Right lobe of liver (tissue), 6 donors: Measurements from ENCODE around the gene PEDS1. TPM values are rescaled to one million over a fixed set of nuclear protein-coding genes. Genes with fewer than 3 reads are reported as not detected.

Source experiments
- ATAC-seq, 4 donors: fragments of 200-7000 bp; cut with Tn5 transposase; one replicate each; pipeline ENCODE4 v1.9.1; 2020; ENCODE audit warnings: mild to moderate bottlenecking in 4 of 4, moderate library complexity in 4 of 4
- DNase-seq, 3 donors: peaks; one replicate each; pipeline ENCODE4 v3.0.0-alpha.2; 2020
- H3K27ac ChIP-seq, 3 donors: fragments of 200-600 bp; one replicate each; pipeline ENCODE4 v1.8.0; 2022
- H3K27me3 ChIP-seq, 2 donors: fragments of 200-600 bp; one replicate each; pipeline ENCODE4 v1.8.0; 2022
- H3K36me3 ChIP-seq, 4 donors: fragments of 200-600 bp; sonication (generic) in 1 of 4; one replicate each; pipeline versions ENCODE4 v1.5.1 to v1.8.0; 2017 to 2022; ENCODE audit warnings: control low read depth in 1 of 4
- H3K4me1 ChIP-seq, 4 donors: fragments of 200-600 bp; sonication (generic) in 1 of 4; one replicate each; pipeline versions ENCODE4 v1.5.1 to v1.8.0; 2017 to 2022; ENCODE audit warnings: control low read depth in 1 of 4
- H3K4me3 ChIP-seq, 3 donors: fragments of 200-600 bp; one replicate each; pipeline ENCODE4 v1.8.0; 2022
- H3K9me3 ChIP-seq, 4 donors: fragments of 200-600 bp; sonication (generic) in 1 of 4; one replicate each; pipeline versions ENCODE4 v1.5.1 to v1.8.0; 2017 to 2022; ENCODE audit warnings: control low read depth in 1 of 4
- POLR2A ChIP-seq: fragments of 450-650 bp; IDR thresholded peaks from one replicate; pipeline ENCODE4 v1.6.1; 2017; ENCODE audit warnings: antibody characterized with exemption, mild to moderate bottlenecking
- WGBS: methylation state at CpG from one replicate; pipeline ENCODE4 v1.1.6; 2018; ENCODE audit warnings: low coverage, low lambda C conversion rate; ENCODE audit not compliant: insufficient coverage; ENCODE audit errors: missing lambda C conversion rate; 5-methylcytosine and 5-hydroxymethylcytosine counted together
- intact Hi-C, 2 donors: fragments of 100-400 bp; cut with DNase I; formaldehyde crosslinking; loops; one replicate each; pipeline versions ENCODE4 v1.11.2 to v1.14.1; 2022
- total RNA-seq, 6 experiments: library from RNA; depleted of rRNA in 2 of 6; stranded (reverse); fragments of >200 nt in 2 of 6; fragmentation: NEBNext Ultra II Directional in 3 of 6; extraction: Animal tissue kit (Norgen Biotek cat#: 25700) in 3 of 6; gene quantifications; one replicate each; pipeline versions ENCODE4 v1.1.0 to v1.2.4, GENCODE V29; 2016 to 2023
- TF ChIP-seq, protein P1 (sequence below), 4 donors: fragments of 200-600 bp in 3 of 4; fragments of 450-650 bp in 1 of 4; IDR thresholded peaks; one replicate each; pipeline versions ENCODE4 v1.5.1 to v1.8.0; 2016 to 2022; ENCODE audit warnings: antibody characterized with exemption in 4 of 4, mild to moderate bottlenecking in 2 of 4
- donor health status: DM: no; HTN: yes; CAD: no.
- donor health status: DM: no; HTN: no; CAD: no.
- donor health status: DM: no; HTN: no; CAD: no.
- donor health status: DM: no; HTN: yes; CAD: no.
- donor health status: DM: no; HTN: yes; CAD: no.

PEDS1 gene
- total RNA-seq, 6 experiments from 2014 or later: 6.9 to 25.3 (median 13.7) TPM

DNA sequence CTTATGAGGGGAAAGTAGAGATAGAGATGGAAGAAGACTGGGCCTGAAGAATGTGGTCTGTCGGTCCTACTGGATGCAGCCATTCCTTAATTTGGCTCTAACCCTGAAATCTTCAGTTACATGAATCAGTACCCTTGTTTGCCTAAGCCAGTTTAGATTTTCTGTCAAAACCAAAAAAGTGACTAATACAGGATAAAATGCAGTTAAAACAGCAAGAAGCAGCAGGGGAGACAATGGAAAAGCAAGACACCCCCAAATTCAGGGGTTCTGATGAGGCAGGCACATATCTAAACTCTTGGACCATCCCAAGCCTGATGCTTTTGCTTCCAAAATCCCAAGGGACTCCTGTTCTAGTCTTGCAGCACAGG, 23.2 kb downstream of the PEDS1 start:
- no peak for ATAC-seq
- Histone ChIP-seq H3K4me3 (no peak overlapping the region), H3K4me1 (peaks cover 0 to 18% (median 9%) of the 10 kb centered on the region in 4 donors)

DNA sequence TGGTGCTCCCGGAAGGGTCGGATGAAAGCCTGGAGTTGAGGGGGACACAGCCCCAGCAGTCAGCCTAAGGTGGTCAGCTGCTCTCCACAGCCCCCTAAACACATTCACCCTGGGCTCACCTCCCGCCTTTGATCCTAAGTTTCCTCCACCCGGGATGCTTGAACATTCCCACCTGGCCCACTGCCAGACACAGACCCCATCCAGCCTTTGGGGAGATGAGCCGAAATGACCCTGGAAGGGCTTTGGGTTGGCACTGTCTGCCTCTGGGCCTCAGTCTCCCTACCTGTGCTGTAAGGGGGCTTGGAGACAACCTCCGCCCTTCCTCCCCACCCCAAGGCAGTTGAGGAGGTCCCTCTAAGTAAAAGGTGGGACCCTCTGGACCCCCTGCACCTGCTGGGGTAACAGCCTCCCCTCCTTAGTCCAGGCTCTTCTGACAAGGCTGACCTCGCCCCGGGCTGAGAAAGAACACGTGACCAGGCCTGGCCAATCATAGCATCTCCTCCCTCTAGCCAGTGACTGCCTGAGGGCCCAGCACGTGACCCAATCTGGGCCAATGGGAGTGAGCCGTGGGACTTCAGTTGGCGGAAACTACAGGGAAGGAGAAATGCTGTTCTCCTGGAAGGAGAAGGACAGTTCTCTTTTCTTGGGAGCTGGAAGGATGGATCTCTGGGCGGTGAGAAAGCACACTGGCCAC, 23.7 kb downstream of the PEDS1 start:
- Histone ChIP-seq H3K27me3 (no peaks in the 10 kb centered on the region), H3K36me3 (peaks cover 0 to 19% (median under 1%) of the 10 kb centered on the region in 4 donors), H3K4me3 (no peak overlapping the region), H3K27ac (no peak overlapping the region), H3K4me1 (peaks cover 0 to 18% (median 9%) of the 10 kb centered on the region in 4 donors), H3K9me3 (no peaks in the 10 kb centered on the region)
- intact Hi-C loops: no loop called here
- no peak for ATAC-seq
- WGBS: 83% methylated on average over 3 of the region's 13 CpGs
- no peak for DNase-seq
- TF ChIP-seq, protein P1, sequence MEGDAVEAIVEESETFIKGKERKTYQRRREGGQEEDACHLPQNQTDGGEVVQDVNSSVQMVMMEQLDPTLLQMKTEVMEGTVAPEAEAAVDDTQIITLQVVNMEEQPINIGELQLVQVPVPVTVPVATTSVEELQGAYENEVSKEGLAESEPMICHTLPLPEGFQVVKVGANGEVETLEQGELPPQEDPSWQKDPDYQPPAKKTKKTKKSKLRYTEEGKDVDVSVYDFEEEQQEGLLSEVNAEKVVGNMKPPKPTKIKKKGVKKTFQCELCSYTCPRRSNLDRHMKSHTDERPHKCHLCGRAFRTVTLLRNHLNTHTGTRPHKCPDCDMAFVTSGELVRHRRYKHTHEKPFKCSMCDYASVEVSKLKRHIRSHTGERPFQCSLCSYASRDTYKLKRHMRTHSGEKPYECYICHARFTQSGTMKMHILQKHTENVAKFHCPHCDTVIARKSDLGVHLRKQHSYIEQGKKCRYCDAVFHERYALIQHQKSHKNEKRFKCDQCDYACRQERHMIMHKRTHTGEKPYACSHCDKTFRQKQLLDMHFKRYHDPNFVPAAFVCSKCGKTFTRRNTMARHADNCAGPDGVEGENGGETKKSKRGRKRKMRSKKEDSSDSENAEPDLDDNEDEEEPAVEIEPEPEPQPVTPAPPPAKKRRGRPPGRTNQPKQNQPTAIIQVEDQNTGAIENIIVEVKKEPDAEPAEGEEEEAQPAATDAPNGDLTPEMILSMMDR (IDR thresholded peaks at IDR 0.05): no peak
- TF ChIP-seq POLR2A: no peak

More for the DNA sequence above, 23.2 kb downstream of the PEDS1 start:
- 100% methylated on average over 1 of the region's 1 CpG for WGBS
- H3K27me3 ChIP-seq: no peaks in the 10 kb centered on the region
- intact Hi-C loops: no loop called here
- H3K9me3 ChIP-seq: no peaks in the 10 kb centered on the region
- no peak overlapping the region for H3K27ac ChIP-seq
- peaks cover 0 to 19% (median 2%) of the 10 kb centered on the region in 4 donors for H3K36me3 ChIP-seq
- no peak for TF ChIP-seq POLR2A
- TF ChIP-seq, protein P1 (IDR thresholded peaks at IDR 0.05): no peak
- no peak for DNase-seq

DNA sequence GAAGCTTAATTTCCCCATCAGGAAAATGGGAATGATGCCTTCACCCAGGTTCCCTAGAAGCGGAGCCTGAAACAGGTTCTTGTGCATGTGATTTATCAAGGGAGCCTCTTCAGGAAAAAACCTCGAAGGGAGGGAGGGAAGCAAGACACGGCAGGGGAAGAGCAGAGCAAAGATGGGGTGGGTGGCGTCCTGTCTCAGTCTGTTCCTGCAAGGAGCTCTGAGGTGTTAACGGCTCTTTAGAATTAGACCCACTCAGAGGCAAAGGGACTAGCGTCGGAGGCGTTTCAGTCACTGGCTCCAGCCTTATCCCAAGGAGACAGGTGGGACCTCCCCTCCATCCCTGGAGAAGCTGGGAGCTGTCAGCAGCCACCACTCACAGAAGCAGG, 25.0 kb downstream of the PEDS1 start:
- peaks cover 0 to 28% (median 14%) of the 10 kb centered on the region in 4 donors for H3K4me1 ChIP-seq
- ATAC-seq: no peak
- peaks cover 0 to 23% (median under 1%) of the 10 kb centered on the region in 4 donors for H3K36me3 ChIP-seq

DNA sequence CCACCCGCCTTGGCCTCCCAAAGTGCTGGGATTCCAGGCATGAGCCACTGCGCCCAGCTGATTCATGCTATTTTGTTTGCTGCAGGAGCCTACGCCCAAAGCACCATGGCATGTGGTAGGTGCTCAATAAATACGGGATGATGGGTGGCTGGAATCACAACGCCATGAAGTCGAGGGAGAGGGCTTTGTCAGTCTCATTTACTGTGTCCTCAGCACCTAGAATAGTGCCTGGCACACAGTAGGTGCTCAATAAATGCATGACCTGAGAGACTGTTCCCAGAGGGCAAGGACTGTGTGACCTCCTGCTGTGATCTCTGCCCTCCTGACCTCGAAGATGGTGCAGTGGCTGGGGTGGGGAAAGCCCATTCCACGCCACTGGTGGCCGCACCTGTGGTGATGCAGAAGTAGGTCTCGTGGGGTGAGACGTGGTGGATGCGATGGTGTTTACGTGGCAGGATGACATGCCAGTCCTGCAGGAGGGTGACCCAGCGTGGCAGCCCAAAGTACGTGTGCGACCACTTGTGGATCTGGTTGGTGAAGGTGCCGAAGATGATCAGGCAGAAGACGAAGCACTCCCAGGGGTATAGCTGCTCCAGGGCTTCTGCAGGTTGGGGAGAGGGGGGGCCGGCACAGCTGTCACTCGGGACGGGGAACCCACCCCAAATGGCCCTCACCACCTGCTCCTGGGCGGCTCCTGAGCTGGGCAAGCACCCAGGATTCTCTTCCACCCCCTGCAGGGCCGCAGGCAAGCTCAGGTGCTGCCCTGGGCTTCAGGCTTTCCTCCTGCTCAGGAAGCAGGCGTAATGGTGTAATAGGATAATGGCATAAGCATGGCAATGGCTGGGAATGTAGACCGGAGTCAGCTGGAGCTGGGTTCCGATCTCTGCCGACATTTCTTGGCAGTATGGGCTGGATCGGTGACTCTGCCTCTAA, 25.7 kb downstream of the PEDS1 start:
- peaks cover 0 to 23% (median under 1%) of the 10 kb centered on the region in 4 donors for H3K36me3 ChIP-seq
- H3K27me3 ChIP-seq: no peaks in the 10 kb centered on the region
- WGBS: 92% methylated on average over 12 of the region's 28 CpGs
- H3K4me1 ChIP-seq: peaks cover 0 to 35% (median 17%) of the 10 kb centered on the region in 4 donors
- no peak overlapping the region for H3K4me3 ChIP-seq
- no peaks in the 10 kb centered on the region for H3K9me3 ChIP-seq
- no peak overlapping the region for H3K27ac ChIP-seq
- intact Hi-C loops: no loop called here
- no peak for ATAC-seq
- TF ChIP-seq POLR2A: no peak
- TF ChIP-seq, protein P1 (IDR thresholded peaks at IDR 0.05): no peak
- no peak for DNase-seq

More for the DNA sequence above, 25.0 kb downstream of the PEDS1 start:
- Histone ChIP-seq H3K9me3 (no peaks in the 10 kb centered on the region), H3K4me3 (no peak overlapping the region), H3K27me3 (no peaks in the 10 kb centered on the region), H3K27ac (no peak overlapping the region)
- WGBS: 76% methylated on average over 2 of the region's 8 CpGs
- intact Hi-C loops: no loop called here
- no peak for DNase-seq
- TF ChIP-seq POLR2A: no peak
- TF ChIP-seq, protein P1 (IDR thresholded peaks at IDR 0.05): no peak
